IPS-11a (cell line): ENCODE results near the gene ESPN.

Source experiments
- H3K4me3 ChIP-seq: one replicate; pipeline ENCODE4 v1.5.1; 2013; ENCODE audit warnings: low read depth, low read length, control low read depth

Gene ESPN

DNA sequence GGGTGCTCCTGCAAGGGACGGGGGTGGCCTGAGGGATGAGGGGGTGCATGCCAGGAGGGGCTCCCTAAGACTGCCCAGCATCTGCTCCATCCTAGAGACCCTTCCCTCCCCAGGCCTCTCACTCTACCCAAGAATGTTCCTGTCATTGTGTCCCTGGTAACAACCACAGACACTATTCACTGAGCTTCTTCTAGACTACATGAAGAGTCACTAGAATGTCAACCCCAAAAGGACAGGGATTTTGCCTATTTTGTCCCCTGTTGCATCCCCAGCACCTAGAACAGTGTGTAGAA is 38.5 kb downstream of the ESPN start:
- H3K4me3 ChIP-seq: no peak overlapping the region

DNA sequence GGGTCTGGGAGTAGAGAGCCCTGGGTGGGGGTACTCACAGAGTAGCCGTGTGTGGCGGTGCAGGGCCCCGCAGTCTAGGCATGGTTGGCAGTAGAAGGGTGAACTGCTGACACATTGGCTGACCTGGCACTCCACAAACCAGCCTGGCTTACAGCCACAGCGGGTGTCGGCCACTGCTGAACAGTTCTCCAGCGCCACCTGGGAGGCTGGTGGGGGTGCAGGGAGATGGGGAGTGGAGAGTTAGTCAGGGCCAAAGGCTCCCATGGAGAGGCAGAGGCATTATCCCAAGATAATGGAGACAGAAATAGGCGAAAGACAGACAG is 39.9 kb downstream of the ESPN start:
- H3K4me3 ChIP-seq: no peak overlapping the region

DNA sequence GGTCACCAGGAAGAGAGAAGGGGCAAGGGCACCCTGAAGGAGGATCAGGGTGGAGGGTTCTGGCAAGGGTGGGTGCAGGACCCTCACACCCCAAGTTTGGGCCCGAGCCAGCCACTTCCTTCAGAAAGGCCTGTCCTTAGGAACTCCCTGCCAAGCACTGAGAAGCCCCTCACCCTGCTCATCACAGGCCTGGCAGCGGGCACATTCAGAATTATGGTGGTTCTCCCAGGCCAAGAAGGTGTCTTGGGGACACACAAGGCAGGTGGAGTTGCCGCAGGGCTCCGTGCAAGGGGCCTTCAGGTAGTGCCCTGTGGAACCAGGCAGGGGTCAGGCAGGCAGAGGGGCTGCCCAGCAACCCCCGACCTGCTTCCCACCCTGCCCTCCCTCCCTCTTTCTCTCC is 40.3 kb downstream of the ESPN start:
- H3K4me3 ChIP-seq: no peak overlapping the region

DNA sequence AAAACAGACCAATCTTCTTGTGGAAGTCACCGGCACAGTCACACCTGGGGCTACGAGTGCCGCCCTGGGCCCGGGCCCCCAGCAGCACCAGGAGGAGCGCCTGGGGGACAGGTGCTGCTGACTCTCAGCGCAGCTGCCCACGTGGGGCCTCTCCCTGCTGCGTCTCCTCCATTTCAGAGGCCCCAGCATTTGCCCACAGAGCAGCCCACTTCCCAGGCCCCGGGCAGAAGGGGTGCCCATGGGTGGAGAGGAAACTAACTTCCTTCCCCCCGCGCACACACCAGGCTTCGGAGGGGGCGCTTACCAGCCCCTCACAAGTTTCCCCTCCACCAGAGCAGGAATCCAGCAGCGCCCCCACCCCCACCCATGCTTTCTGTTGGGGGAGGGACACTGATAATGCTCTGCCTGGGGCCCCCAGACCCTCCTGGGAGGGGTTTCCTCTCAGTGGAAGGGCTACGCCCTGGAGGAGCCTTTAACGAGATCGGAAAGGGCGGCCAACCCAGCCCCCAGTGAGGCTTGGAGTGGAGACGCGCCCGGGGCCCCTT is 41.0 kb downstream of the ESPN start:
- no peak overlapping the region for H3K4me3 ChIP-seq

DNA sequence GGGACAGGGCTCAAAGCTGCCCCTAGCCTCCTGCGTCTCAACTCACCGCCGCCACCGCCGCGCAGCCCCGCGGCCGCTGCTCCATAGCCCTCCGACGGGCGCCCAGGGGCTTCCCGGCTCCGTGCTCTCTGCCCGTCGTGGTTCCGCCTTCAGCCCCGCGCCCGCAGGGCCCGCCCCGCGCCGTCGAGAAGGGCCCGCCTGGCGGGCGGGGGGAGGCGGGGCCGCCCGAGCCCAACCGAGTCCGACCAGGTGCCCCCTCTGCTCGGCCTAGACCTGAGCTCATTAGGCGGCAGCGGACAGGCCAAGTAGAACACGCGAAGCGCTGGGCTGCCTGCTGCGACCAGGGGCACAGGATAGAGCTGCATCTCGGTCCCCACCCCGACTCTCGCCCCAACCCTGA is 41.4 kb downstream of the ESPN start, which contains the start of gene TNFRSF25:
TSS of gene TNFRSF25 (minus strand) at position 151 of the 400 bp plus-strand sequence. CDS start at position 85, 66 bp downstream.
- no peak within 1 kb of the TSS for H3K4me3 ChIP-seq

DNA sequence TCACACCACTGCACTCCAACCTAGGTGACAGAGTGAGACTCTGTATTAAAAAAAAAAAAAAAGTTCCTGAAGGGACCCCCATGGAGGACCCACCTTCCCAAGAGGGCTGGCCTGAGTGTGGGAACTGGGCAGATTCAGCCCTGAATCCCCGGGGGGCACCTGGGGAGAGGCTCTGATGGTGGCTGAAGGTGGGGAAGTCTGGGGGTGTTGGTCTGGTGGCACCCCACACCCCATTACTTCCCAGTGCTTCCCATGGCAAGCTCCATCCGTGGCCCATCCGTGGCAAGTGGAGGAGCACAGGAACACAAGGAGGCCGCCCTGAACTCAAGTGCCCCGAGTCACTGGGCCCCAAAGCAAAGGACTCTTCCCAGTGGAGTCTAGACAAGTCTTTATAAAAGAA is 42.2 kb downstream of the ESPN start:
- no peak overlapping the region for H3K4me3 ChIP-seq

DNA sequence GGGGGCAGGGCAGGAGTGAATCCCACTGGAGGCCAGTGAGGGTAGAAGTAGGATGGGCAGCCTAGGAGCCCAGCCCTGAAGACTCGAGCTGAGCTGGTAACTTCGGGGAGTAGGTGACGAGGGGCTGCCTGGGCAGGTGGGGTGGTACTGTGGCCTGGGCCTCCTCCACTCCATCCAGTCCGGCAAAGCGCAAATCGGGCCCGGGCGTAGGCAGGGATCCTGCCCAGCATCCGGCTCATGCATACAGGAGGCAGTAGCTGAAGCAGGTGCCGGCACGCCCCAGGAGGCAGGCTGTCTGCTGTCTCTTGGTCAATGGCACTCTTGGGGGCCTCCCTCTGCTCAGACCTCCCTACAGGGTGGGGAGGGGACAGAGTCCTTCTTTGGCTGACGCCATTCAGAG is 42.6 kb downstream of the ESPN start:
- no peak overlapping the region for H3K4me3 ChIP-seq

DNA sequence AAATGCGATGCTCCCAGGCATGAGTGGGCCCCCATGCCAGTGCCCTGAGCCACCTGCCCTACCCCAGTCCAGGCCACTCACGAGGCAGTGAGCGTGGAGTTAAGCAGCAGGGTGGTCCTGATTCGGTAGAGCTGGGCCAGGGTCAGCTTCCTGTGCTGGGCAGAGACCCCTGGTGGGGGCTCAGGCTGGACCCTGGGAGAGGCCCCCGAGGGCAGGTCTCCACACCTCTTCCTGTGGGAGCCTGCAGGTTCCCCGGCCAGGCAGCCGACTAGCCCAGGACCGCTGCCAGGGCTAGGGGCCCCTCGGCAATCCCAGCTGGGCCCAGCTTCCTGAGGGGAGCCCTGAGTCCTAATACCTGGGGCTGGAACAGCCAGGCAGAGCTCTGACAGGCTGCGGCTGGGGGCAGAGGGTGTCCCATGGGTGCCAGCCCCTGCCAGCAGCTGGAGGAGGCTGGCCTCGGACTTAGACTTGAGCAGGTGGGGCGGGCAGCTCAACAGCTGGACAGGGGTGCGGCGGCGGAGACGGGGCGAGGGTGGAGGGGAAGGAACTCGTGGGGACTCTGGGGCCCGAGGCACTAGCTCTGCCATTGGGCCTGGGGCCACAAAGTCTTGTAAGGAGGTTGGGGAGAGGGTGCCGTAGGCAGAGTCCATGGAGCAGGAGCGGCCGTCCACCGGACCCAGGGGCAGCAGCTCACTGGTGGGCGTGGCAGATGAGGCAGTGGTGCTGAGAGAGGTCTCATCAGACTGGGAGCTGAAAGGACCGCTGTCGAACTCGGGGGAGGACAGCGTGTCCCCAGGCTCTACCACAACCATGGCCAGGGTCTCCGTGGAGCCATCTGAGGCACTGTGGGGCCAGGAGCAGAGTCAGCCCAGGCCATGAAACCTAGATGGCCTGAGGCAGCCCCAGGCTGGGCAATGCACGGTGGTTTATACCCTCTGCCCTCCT is 43.4 kb downstream of the ESPN start:
- H3K4me3 ChIP-seq: no peak overlapping the region

DNA sequence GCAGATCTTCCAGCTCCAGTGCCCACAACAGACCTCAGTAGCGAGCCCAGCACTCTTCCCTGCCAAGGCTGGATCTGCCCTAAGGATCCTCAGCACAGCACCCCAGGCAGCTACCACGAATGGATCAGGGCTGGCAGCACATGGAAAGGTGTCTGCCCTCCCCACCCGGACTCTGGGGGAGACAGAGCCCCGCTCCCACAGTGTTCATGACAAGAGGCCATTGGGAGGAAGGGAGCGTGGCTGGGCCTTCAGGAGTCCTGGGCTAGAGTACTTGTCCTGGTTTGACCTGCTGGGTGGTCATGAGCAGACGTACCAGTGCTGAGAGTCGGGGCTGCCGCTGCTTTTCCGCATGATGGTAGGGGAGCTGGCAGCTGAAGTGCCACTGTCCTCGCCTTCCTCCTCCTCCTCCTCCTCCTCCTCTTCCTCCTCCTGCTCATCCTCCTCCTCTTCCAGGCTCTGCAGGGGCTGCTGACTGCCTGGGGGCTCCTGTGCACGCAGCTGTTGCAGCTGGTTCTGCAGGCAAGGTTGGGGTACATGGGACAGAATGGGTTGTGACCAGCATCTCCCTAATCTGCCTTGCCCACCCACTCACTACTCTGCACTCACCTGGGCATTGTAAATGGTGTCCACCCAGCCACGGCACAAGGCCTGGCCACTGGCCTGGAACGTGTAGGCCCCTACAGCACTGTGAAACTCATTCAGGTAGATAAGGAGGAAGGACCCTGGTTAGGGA is 44.3 kb downstream of the ESPN start:
- H3K4me3 ChIP-seq: no peak overlapping the region

DNA sequence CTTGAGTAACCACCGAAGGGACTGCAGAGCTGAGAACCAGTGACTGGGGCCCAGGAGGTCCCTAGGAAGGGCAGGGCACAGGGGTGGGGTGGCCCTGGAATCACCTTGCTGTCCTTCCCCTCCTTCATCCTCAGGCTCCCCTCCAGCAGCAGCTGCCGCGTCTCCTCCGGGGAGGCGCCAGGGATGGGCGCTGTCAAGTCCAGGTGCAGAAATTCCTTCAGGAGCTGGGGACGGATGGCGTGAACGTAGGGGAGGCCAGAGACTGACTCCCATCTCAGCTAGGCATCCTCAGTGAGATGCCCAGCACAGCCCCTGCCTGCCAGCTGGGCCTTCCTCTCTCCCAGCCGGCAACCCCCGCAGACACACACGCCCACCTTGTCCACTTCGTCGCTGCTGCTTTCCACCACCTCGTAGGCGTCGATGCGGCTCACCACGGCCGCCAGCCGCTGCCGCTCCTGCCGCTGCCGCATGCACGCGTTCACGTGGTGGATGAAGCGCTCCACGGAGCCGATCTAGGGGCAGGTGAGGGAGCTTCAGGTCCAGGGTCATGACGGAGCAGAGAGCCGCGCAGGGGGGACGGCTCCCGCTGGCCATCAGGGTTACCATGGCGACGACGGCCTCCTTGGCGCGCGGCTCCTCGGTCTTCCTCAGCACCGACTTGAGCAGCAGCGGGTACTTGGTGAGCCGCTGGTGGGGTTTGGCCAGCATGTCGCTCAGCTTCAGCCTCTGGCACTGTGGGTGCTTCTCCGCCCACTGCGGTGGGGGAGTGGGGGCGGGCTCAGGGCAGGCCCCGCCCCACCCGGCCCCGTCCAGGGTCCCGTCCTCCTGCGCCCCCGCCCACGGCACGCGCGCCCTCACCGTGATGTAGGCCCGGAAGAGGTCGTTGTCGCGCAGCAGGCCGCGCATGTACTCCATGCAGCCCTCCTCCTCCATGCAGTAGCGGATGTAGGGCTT is 45.8 kb downstream of the ESPN start:
- H3K4me3 ChIP-seq: no peak overlapping the region

DNA sequence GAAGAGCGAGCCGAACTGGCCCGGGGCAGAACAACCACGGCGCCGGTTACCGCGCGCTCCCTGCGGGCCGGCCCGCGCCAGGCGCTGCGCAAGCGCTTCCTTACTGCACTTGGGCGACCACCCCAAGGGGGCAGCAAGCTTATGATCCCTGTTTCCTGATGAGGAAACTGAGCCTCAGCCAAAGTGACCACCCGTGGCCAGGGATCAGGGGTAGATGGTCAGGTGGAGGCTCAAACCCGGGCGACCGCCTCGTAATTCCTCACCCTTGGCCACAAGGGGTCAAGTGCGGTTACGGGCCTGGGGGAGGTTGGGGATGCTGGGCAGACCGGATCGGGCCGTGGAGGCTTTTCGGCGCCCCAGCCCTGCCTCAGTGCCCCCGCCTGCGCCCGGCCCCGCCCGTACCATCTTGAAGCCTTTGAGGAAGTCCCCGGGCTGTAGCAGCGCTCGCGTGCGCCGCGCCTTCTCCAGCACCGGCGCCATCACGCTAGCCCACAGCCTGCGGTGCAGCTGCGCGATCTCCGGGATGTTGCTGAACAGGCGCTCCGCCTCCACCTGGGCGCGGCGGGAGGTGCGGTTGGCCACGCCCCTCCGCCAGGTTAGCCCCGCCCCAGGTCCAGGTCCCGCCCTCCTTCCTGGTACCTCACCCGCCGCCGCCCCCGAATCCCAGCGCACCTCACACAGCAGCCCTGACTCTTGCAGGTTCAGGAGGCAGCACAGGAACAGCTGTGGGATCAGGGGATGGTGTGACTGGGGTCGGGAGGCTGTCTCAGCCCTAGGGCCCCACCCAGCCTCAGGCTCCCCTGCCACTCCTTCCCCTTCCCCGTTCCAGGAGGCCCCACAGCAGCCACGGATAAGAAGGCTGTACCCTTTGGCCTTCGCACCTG is 46.8 kb downstream of the ESPN start:
- H3K4me3 ChIP-seq: no peak overlapping the region

DNA sequence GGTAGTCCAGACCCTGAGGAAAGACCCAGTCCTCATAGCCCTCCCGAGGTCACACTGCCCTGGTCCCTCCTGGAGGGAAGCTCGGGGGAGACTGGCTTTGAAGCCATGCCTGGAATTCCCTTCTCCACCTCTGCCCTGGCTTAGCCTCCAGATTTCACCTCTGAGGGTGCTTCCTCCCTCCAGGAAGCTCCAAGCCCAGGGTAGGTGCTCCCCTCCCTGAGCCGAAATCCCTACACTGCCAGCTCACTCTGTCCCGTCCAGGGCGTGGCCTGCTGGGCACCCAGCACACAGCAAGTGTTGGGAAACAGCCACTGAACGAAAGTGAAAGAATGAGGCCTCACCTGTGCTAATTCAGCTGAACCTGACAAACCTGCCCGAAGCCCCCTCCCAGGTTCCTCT is 47.4 kb downstream of the ESPN start:
- no peak overlapping the region for H3K4me3 ChIP-seq

DNA sequence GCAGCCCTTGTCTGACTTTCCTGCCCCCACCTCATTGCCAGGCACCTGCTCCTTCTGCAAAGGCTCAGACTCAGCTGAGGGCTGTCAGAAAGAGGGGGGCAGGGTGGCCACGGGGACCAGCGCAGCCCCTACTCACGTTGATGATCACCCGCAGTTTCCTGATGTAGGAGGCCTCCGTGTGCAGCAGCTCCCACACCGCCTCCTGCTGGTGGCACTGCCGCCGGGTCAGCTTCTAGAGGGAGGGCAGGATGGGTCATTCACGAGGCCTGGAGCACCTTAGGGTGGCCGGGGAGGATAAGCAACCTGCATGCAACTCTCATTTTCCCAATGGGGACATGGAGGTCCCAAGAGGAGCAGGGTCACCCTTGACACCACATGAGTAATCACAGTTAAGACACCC is 47.8 kb downstream of the ESPN start:
- no peak overlapping the region for H3K4me3 ChIP-seq

DNA sequence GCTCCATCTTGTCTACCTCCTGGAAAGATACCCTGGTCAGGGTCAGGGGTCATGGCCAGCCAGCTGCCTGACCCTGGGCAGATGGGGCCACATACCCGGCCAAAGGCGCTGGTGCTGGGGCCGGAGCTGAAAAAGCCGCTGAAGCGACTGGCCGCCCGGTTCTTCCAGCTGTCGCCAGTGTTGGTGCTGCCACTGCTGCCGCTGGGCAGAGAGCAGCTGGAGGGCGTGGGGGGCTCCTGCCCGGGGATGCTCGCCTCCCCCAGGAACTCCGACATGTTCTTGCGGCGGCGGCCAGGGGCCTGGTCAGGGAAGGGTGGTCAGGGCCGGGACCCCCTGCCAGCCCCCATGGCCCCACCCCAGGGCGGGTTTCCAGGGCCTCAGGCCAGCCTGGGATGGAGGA is 48.6 kb downstream of the ESPN start:
- no peak overlapping the region for H3K4me3 ChIP-seq

DNA sequence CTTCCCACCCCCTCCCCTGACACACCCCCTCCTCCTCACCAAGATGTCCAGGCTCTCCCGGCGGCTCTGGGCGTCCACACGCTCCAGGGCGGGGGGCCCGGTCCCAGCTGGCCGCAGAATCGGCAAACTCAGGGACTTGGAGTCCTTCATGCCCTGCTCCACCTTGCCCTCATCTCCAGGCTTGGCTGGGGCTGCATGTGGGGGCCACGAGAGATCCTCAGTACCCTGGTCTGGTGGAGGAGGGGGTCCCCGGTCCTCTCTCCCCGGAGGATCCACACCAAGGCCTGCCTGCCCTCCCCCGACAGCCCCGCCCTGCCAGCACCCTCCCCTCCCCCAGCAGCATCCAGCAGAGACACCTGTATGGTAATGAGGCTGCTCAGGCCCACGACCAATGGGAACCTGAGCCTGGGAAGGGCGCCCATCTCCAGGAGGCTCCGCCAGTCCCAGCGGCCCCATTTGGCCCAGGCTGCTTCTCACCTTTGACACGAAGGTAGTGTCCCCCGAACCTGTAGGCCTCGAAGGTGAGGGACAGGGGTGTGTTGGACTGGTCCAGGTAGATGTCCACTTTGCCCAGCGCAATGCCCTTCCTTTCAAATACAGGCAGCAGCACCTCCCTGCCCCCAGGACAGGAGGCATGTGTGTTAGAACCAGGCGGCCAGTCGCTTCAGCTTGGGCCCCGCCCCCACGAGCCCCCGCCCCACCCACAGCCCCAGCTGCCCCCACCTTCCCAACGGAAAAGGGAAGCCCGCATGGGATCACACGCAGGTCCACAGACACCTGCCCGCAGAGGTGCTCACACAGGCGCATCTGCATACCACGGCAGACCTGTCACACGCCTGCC is 49.6 kb downstream of the ESPN start:
- H3K4me3 ChIP-seq: no peak overlapping the region

DNA sequence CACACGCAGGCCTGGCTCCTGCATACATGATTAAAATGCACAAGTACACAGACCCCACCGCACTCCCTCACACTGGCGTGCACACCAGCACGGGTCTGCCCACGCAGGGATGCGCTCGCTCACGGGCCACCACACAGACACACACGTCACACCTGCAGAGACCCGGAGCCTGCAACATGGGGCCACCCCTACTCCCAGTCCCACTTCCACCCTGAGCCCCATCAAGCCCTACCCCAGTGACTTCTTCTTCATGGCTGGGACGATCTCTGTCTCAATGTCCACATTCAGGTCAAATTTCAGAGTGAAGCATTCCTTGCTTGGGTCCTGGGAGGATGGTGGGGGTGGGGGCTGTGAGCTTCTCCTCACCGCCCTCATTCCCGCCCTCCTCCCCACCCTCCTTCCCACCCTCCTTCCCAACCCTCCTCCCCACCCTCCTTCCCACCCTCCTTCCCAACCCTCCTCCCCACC is 50.3 kb downstream of the ESPN start:
- H3K4me3 ChIP-seq: no peak overlapping the region

DNA sequence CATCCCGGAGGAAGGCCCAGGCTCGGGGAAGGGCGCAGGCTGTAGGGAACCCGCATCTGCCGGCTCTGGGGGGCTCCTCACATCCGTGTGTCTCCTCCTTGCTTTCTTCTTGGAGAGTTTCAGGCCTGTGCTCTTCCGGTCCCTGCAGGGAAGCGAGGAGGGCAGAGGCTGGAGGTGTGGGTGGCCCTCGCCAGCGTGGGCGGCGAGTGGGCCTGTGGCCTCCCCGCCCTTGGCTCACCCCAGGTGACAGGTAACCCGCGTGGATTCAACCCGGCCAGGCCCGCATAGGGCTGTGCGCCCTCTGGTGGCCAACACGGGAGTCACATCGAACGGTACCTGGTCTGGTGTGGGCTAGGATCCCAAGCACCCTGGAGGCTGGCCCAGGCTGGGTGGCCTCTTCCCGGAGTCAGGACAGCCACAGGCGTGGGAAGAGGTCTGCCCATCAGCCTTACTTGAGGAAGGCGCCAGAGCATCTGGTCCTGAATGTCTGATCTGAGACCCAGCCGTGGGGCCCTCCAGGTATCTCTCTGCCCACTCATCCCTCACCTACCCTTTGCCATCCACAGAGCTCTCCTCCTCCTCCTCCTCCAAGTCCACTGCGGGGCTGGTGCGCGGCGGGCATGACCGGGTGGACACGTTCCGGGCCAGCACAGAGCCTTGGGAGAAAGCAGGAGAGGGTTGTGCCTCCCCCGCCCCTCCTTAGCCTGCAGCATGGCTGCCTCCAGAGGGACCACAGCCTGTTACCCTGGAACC is 51.0 kb downstream of the ESPN start:
- no peak overlapping the region for H3K4me3 ChIP-seq

DNA sequence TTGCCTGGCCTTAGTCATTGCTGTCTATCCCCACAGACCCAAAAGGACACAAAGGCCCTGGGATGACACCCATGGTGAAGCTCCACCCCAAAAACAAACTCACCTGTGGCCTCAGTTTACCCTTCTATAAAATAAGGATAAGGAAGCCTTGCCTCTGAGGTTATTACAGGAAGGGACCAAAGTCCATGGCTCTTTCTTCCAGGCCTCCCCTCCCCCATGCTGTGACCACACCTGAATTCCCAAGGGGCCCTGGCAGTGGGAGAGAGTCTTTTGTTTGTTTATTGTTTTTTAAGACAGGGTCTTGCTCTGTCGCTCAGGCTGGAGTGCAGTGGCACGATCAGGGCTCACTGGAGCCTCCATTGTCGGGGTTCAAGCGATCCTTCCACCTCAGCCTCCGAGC is 51.9 kb downstream of the ESPN start:
- no peak overlapping the region for H3K4me3 ChIP-seq
